HepG2 (cell line): ENCODE data around the gene RUVBL1. TPM values are rescaled to one million over a fixed set of nuclear protein-coding genes. Genes with fewer than 3 reads are reported as not detected.

ENCODE experiments used
- ARID3A ChIP-seq: IDR thresholded peaks from 2 replicates; pipeline ENCODE4 v1.6.1; 2012; ENCODE audit warnings: low read depth, low read length, improper control_type of control experiment
- CENPX ChIP-seq: sonication (generic); formaldehyde crosslinking; IDR thresholded peaks from 2 replicates; pipeline ENCODE4 v1.9.0; 2021; ENCODE audit warnings: mild to moderate bottlenecking, missing genetic modification reagents, moderate library complexity
- EZH2 ChIP-seq: conservative IDR thresholded peaks from 2 replicates; pipeline ENCODE4 v1.6.1; 2012; ENCODE audit warnings: mild to moderate bottlenecking, low read depth, low read length, moderate library complexity
- FOXM1 ChIP-seq: sonication (generic); formaldehyde crosslinking; IDR thresholded peaks from 2 replicates; pipeline ENCODE4 v1.5.0; 2020; ENCODE audit warnings: missing genetic modification reagents
- HDAC2 ChIP-seq: sonication (generic); formaldehyde crosslinking; IDR thresholded peaks from 2 replicates; pipeline ENCODE4 v1.4.0; 2020; ENCODE audit warnings: missing genetic modification reagents
- ISX ChIP-seq: sonication (generic); formaldehyde crosslinking; conservative IDR thresholded peaks from 2 replicates; pipeline ENCODE4 v1.5.0; 2020; ENCODE audit warnings: missing genetic modification reagents
- KDM3A ChIP-seq: IDR thresholded peaks from 2 replicates; pipeline ENCODE4 v1.6.1; 2018; ENCODE audit warnings: low read depth, missing compliant biosample characterization
- MED1 ChIP-seq: sonication (generic); formaldehyde crosslinking; IDR thresholded peaks from 2 replicates; pipeline ENCODE4 v1.4.0; 2020; ENCODE audit warnings: missing genetic modification reagents
- MYC ChIP-seq: sonication (generic); formaldehyde crosslinking; IDR thresholded peaks from 2 replicates; pipeline ENCODE4 v1.9.0; 2021; ENCODE audit warnings: missing genetic modification reagents, borderline replicate concordance
- NFIC ChIP-seq: IDR thresholded peaks from 2 replicates; pipeline ENCODE4 v1.6.1; 2012; ENCODE audit warnings: mild to moderate bottlenecking, low read length, inconsistent platforms
- POLR2AphosphoS2 ChIP-seq: IDR thresholded peaks from 2 replicates; pipeline ENCODE4 v1.6.1; 2011; ENCODE audit warnings: low read depth, low read length, improper control_type of control experiment
- PRDM15 ChIP-seq: sonication (generic); formaldehyde crosslinking; IDR thresholded peaks from 2 replicates; pipeline ENCODE4 v1.4.0; 2020; ENCODE audit warnings: missing genetic modification reagents
- RFX5 ChIP-seq: IDR thresholded peaks from 2 replicates; pipeline ENCODE4 v1.6.1; 2011; ENCODE audit warnings: low read depth, low read length, improper control_type of control experiment
- SAP130 ChIP-seq: IDR thresholded peaks from 2 replicates; pipeline ENCODE4 v1.6.1; 2016; ENCODE audit warnings: low read depth
- SMYD3 ChIP-seq: sonication (generic); formaldehyde crosslinking; IDR thresholded peaks from 2 replicates; pipeline ENCODE4 v1.8.1; 2023; ENCODE audit warnings: mild to moderate bottlenecking, missing genetic modification reagents
- SPEN ChIP-seq: sonication (generic); formaldehyde crosslinking; IDR thresholded peaks from 2 replicates; pipeline ENCODE4 v1.5.1; 2020; ENCODE audit warnings: low read depth, mild to moderate bottlenecking, missing genetic modification reagents
- SRSF9 ChIP-seq: fragments of 200-400 bp; formaldehyde crosslinking; IDR thresholded peaks from 2 replicates; pipeline ENCODE4 v1.6.1; 2018; ENCODE audit warnings: borderline replicate concordance, mild to moderate bottlenecking, low read depth, low read length; ENCODE audit not compliant: insufficient read depth, poor library complexity, severe bottlenecking
- TAF1 ChIP-seq: sonication (generic); formaldehyde crosslinking; IDR thresholded peaks from 2 replicates; pipeline ENCODE4 v1.4.0; 2020; ENCODE audit warnings: missing genetic modification reagents
- ZBTB1 ChIP-seq: sonication (generic); formaldehyde crosslinking; IDR thresholded peaks from 2 replicates; pipeline ENCODE4 v1.4.0; 2020; ENCODE audit warnings: missing genetic modification reagents, borderline replicate concordance
- ZFX ChIP-seq: sonication (generic); formaldehyde crosslinking; IDR thresholded peaks from 2 replicates; pipeline ENCODE4 v1.4.0; 2020; ENCODE audit warnings: mild to moderate bottlenecking, low read depth, missing genetic modification reagents, moderate library complexity
- ZNF263 ChIP-seq: sonication (generic); formaldehyde crosslinking; IDR thresholded peaks from 2 replicates; pipeline ENCODE4 v1.4.0; 2020; ENCODE audit warnings: missing genetic modification reagents
- ZNF556 ChIP-seq: sonication (generic); formaldehyde crosslinking; IDR thresholded peaks from 2 replicates; pipeline ENCODE4 v1.4.0; 2020; ENCODE audit warnings: mild to moderate bottlenecking, missing genetic modification reagents, borderline replicate concordance
- ZNF569 ChIP-seq: sonication (generic); formaldehyde crosslinking; IDR thresholded peaks from 2 replicates; pipeline ENCODE4 v1.5.0; 2020; ENCODE audit warnings: mild to moderate bottlenecking, missing genetic modification reagents, moderate library complexity, borderline replicate concordance
- ZNF777 ChIP-seq: sonication (generic); formaldehyde crosslinking; IDR thresholded peaks from 2 replicates; pipeline ENCODE4 v1.4.0; 2020; ENCODE audit warnings: missing genetic modification reagents
- polyA plus RNA-seq, 8 experiments: library from polyadenylated mRNA; depleted of rRNA in 3 of 8; stranded (reverse) in 7 of 8; unstranded in 1 of 8; fragments of >200 nt; fragmentation: Illumina TruSeq in 4 of 8; extraction: Trizol in 4 of 8; gene quantifications; 2 replicates each; pipeline versions ENCODE4 v1.2.1 to v1.2.3, GENCODE V29; 2011 to 2016; ENCODE audit warnings: low read depth in 4 of 8, missing spikeins in 1 of 8, mixed read lengths in 1 of 8; ENCODE audit not compliant: insufficient read depth in 1 of 8
- total RNA-seq, 5 experiments: library from RNA; depleted of rRNA; stranded (reverse); fragments of >200 nt; fragmentation: Illumina TruSeq; extraction: Trizol; gene quantifications; 2 replicates each; pipeline ENCODE4 v1.2.3, GENCODE V29; 2016; ENCODE audit warnings: low read depth in 1 of 5
- TF ChIP-seq, protein P1 (sequence below): sonication (generic); formaldehyde crosslinking; IDR thresholded peaks from 2 replicates; pipeline ENCODE4 v1.5.0; 2020; ENCODE audit warnings: missing genetic modification reagents
- TF ChIP-seq, protein P2 (sequence below): sonication (generic); formaldehyde crosslinking; IDR thresholded peaks from 2 replicates; pipeline ENCODE4 v1.4.0; 2020; ENCODE audit warnings: missing genetic modification reagents

The RUVBL1 gene
- total and polyA plus RNA-seq, 2 of the 13 experiments (the other 11 are each of a cell fraction or from before 2014, with no cell fraction given): 32.7 to 86.3 TPM

DNA sequence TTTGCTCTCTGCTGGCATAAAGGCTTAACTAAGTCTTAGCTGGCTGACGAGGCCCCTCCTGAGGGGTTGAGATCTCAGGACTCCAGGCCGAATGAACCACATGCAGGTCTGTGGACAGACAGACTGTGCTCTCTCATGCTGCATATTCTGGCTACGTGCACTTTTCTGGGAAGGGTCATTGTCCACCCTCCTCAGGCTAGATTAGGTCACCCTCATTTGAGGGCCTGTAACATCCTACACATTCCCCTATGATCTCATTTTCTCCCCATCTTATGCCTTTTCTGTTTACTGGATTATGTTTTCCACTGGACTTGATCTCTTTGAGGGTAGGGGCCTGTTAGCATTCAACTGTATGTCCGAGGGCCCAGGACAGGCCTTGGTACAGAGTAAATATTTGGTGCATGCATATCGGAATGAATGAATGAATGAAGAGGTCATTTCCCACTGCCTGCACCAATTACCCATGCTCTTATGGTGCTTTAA, 43.4 kb upstream of the RUVBL1 start (continued):
- TF ChIP-seq CENPX (CRISPR knock-in tag) (no peak), ZNF569 (no peak), ISX (CRISPR knock-in tag) (no peak), FOXM1 (no peak), POLR2AphosphoS2 (no peak), NFIC (no peak), EZH2 (no peak), ZNF777 (CRISPR knock-in tag) (no peak), ZNF263 (CRISPR knock-in tag) (no peak), ZFX (CRISPR knock-in tag) (peak; percentile 83), MED1 (CRISPR knock-in tag) (peak; percentile 52; the same call in 1 of the 2 replicates), TAF1 (CRISPR knock-in tag) (no peak), SMYD3 (CRISPR knock-in tag) (no peak), SRSF9 (no peak), HDAC2 (0 out of 2 replicates have a peak, but pooled peaks have one; percentile 13), SPEN (CRISPR knock-in tag) (peak; percentile 35; the same call in 1 of the 2 replicates), ARID3A (0 out of 2 replicates have a peak, but pooled peaks have one; percentile 27), SAP130 (CRISPR knock-in tag) (peak; percentile 71), PRDM15 (CRISPR knock-in tag) (no peak), MYC (CRISPR knock-in tag) (no peak), RFX5 (no peak), ZNF556 (CRISPR knock-in tag) (no peak), KDM3A (CRISPR knock-in tag) (no peak), ZBTB1 (no peak)
- TF ChIP-seq, protein P1, sequence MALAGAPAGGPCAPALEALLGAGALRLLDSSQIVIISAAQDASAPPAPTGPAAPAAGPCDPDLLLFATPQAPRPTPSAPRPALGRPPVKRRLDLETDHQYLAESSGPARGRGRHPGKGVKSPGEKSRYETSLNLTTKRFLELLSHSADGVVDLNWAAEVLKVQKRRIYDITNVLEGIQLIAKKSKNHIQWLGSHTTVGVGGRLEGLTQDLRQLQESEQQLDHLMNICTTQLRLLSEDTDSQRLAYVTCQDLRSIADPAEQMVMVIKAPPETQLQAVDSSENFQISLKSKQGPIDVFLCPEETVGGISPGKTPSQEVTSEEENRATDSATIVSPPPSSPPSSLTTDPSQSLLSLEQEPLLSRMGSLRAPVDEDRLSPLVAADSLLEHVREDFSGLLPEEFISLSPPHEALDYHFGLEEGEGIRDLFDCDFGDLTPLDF (CRISPR knock-in tag): no peak
- TF ChIP-seq, protein P2, sequence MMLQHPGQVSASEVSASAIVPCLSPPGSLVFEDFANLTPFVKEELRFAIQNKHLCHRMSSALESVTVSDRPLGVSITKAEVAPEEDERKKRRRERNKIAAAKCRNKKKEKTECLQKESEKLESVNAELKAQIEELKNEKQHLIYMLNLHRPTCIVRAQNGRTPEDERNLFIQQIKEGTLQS (CRISPR knock-in tag): no peak
